Retinal pigment epithelial cell (primary cell): ENCODE measurements around the gene ACTR3.

Experiments used
- DNase-seq: peaks from one replicate; pipeline ENCODE4 v3.0.0-alpha.2; 2010; ENCODE audit warnings: low read depth
- H3K4me3 ChIP-seq: 2 replicates; pipeline ENCODE4 v1.5.1; 2011; ENCODE audit warnings: mild to moderate bottlenecking, low read length, control low read depth, moderate library complexity
- CTCF ChIP-seq: conservative IDR thresholded peaks from 2 replicates; pipeline ENCODE4 v1.5.1; 2011; ENCODE audit warnings: low read depth, low read length, control low read depth, inconsistent platforms

The ACTR3 gene

DNA sequence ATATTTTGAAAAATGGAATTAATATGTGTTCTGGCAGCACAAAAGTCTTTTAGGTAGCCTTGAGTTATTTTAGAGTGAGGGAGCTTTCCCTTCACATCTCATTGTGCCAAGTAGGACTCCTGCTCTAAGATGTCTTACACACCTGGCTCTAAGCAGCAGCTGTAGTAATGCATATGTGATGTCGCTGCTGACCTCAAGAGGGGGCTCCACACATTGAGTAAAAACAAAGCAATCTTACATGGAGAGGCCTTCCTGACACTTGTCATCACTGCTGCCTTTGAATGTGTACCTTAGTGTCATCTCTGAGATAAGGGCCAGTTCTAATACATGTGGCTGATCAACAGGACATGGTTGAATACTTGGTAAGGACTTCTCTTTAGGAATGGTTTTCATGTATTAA, 75.8 kb downstream of the ACTR3 start:
- no peak overlapping the region for H3K4me3 ChIP-seq
- peak; percentile 69 for TF ChIP-seq CTCF
- DNase-seq, result peak; percentile 17

GRCh38 chr2:113966171-113966570, 76.3 kb downstream of the ACTR3 start:
- H3K4me3 ChIP-seq, result no peak overlapping the region
- TF ChIP-seq CTCF, result no peak
- DNase-seq, result no peak

DNA sequence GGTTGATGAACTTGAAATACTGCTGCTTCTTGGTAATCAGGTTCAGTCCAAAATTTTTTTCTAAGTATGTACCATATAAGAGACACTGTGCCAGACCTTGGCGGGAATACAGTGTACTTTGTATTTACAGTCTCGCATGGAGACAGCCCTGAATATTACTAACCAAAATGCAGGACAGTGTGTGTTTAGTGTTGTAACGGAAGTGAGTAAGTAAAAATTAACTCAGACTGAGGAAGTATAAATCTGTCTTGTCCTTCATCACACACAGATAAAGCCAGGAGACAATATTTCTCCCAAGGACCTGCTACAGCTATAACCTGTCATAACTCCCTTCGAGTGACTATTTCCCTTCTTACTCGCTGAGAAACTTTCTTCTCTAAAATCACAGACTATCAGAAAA, 76.9 kb downstream of the ACTR3 start:
- no peak for TF ChIP-seq CTCF
- no peak for DNase-seq
- H3K4me3 ChIP-seq, result no peak overlapping the region

DNA sequence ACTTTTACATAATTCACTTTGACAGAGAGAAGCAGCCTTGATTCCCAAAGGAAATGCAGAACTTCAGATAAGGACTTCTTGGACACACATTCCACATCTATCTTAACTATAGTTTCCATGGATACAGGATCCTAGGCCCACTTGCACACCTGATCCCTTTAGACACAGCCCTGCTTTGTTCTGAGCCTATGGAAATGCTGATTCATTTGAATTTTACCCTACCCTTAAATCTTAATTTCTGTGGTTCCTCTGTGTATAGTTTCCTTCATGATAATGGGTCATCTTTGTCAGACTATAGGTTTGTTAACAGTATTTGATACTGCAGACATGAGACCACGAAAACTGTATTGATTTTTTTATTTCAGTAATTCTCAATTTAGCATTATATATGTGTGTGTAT, 77.4 kb downstream of the ACTR3 start:
- H3K4me3 ChIP-seq, result no peak overlapping the region
- DNase-seq, result no peak
- no peak for TF ChIP-seq CTCF

- no peak for TF ChIP-seq CTCF
- DNase-seq, result no peak
These were observed 82.9 kb downstream of the ACTR3 start for GRCh38 chr2:113972766-113973165.

GRCh38 chr2:113973810-113974209, 83.9 kb downstream of the ACTR3 start:
- TF ChIP-seq CTCF, result no peak
- no peak for DNase-seq

More at GRCh38 chr2:113972766-113973165, 82.9 kb downstream of the ACTR3 start:
- H3K4me3 ChIP-seq, result no peak overlapping the region

DNA sequence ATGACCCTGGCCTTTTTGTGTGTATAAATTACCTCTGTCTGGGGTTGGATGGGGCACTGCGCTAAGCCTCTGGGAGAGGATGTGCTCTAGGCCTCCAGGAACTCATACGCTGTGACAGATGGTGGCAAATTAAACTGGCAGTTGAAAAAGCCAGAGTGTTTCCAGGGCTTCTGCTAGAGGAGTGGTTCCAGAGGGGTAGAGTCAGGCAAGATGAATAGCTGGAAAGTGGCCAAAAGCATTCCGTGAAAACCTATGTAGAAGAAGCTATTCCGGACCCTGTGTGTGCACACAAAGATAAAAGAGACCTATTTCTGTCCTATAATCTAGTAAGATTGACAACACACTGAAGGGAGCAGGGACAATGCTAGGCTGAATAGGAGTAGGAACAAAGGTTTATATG, 84.8 kb downstream of the ACTR3 start:
- no peak overlapping the region for H3K4me3 ChIP-seq
- no peak for TF ChIP-seq CTCF
- DNase-seq, result no peak

More at GRCh38 chr2:113973810-113974209, 83.9 kb downstream of the ACTR3 start:
- H3K4me3 ChIP-seq, result no peak overlapping the region
